NCI-H2107 treated with DMSO at 0.1 percent for 48 hours (cell line): ENCODE results near the gene TRABD2A.

Source experiments
- DNase-seq: peaks from one replicate; lab custom pipeline; 2025; ENCODE audit not compliant: unreplicated experiment; lab: John Stamatoyannopoulos, UW

TRABD2A gene

GRCh38 chr2:84856787-84857186 is 24.1 kb downstream of the TRABD2A start:
- DNase-seq = no peak

GRCh38 chr2:84855731-84856130 is 25.2 kb downstream of the TRABD2A start:
- DNase-seq = no peak

DNA sequence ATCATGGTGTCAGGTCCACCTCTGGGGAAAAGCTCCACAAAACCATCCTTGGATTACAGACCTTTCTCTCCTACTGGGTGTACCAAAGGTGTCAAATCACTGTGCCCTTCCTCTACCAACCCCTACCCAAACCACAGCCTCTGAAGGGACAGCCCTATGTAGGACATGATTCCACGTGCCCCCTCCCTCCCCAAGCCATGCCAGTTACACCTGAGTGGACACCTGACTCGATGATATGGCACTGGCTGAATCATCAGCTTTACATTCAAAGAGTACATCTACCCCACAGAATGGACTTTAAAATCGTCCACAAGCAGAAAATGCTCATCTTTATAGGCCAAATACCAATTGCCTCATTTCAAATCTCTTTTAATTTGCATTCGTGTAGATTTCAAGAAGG is 26.0 kb downstream of the TRABD2A start:
- DNase-seq = no peak

DNA sequence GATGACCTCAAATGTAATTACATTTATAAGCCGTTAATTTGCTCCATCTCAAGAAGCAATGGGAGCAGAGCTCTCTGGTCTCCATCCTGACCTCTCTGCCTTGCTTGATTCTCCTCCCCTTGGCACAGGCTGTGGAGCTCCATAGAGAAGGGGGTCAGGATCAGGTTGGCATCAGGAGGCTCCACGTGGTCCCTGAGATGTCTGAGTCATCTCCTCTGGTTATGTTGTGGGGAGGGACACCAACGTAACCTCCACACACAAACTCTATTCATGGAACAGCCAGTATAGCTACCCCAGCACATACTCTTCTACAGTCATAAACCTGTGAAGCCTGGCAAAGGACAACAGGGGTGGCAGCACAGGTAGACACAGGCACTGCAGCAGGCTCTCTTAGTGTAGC is 29.0 kb downstream of the TRABD2A start:
- no peak for DNase-seq

DNA sequence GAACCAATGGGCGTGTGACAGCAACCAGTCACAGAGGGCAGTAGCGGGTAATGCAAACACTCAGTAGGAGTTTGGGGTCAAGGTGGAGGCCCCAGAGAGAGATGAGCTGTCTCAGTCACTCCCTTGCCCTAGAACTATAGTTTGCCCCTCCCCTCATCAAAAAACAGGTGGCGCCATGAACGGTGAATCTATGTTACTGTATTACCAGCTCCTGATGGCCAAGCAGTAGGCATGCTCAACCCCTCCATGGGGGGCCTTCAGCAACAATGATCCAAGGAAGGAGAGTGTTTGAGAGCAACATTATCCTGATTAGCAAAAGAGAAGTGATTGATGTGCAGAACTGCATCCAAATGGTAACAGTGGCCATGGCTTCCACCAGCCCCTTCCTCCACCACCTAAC is 30.4 kb downstream of the TRABD2A start:
- no peak for DNase-seq

DNA sequence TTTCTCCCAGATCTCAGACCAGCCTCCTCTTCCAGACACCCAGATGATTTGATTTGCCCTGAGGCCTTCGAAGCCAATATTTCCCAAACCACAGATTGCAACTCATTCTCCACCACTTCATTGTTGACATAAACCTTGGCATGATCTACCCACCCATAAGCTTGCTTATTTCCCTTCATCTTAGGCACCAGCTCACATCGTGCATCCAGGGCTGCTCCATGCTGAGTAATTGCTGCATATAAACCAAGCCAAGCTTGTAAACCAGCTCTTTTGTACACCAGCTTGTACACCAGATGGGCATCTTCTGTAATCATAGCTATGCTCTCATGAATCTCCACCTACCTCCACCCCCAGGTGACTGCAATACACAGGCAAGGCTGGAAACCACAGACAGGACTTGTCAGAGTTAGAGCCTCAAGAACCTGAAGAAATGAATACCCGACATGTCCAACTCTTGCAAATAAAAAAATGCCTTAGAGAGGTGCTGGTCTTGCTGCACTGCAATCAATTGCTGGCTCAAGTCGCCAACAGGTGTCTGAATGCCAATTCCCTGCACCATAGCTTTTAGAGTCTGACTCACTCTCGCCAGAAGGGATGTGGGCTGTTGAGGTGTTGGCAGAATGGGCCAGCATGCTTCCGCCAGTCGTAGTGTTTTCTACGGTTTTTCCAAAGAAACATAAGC is 31.5 kb downstream of the TRABD2A start:
- DNase-seq = no peak

DNA sequence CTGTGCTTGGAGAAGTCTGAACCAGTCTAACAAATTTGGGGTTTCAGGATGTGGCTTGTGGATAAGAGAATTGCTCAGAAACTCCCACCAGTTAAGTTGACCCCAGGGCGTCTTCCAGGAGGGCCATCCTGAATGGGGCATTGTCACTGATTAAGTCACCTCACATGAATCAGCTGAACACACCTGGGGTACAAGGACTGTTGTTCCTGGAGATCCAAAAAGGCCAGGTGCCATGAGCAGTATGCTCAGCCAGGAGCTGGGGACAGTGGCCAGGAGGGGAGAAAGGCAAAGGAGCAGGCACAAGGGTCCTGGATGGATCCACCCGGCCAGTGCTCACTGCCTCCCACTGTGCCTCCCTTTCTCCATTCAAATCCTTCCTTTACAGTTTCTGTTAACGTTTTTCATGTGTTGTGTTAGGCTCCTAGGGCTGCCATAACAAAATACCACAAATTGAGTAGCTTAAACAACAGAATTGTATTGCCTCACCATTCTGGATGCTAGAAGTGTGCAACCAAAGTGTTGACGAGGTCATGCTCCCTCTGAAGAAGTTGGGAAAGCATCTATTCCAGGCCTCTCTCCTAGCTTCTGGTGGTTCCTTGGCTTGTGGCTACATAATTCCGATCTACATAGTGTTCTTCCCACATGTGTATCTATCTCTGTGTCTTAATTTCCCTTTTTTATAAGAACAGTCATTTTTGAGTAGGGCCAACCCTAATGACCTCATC is 33.4 kb downstream of the TRABD2A start:
- no peak for DNase-seq

GRCh38 chr2:84846741-84847142 is 34.1 kb downstream of the TRABD2A start:
- no peak for DNase-seq

GRCh38 chr2:84846041-84846663 is 34.7 kb downstream of the TRABD2A start:
- no peak for DNase-seq

- DNase-seq = no peak
These were observed 36.7 kb downstream of the TRABD2A start for GRCh38 chr2:84844141-84844540.

DNA sequence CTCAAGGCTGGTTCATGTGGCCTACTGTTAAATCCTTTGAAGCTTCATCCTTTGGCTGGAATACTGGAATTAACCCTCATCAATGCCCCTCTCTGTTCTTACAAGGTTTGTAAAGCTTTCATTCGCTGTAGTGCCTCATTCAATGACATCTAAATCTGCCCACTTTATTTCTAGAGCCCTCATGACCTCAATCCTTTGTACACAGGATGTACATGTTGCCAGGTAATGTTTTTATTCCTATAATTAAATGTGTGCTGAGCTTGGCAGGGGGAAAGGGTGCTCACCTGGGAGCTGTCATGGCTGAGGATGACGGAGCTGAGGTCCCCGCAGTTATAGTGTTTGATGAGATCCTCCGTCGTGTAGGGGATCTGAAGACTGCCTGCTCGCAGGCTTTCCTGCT is 39.3 kb downstream of the TRABD2A start:
- DNase-seq = no peak

DNA sequence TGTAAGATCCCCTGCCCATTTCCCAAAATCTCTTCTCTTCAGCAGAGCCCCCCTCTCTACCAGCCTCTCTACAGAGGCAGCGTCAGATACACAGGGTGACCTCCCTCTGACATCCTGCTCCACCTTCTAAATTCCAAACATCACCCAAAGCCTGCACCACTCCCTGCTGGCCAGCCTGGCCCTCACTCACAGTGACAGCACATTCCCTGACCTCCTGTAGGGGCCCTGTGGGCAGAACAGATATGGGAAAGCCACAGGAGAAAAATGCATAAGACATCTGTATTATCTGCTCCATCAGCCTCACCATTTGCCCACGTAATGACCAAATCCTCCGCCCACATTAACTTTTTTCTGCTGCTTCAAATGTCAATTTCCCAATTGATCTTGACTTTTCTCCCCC is 40.6 kb downstream of the TRABD2A start:
- no peak for DNase-seq

DNA sequence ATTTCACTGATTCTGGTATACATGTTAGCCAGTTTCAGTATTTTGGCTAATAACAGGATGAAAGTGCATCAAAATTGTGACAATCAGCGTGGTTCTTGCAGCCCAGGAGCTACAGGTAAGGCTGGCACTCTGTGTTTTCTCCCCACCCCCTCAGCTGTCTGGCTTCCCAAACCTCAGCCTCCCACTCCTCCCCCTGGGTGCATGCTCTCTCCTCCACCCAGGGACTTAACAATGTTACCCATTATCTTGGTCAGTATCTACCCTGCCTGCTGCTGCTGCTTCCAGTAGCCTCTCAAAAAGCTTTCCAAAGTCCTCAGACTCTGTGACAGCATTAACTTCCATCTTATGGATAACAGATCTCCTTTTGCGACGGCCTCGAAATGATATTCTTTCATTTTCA is 41.0 kb downstream of the TRABD2A start:
- DNase-seq = no peak

- no peak for DNase-seq
These were observed 42.3 kb downstream of the TRABD2A start for GRCh38 chr2:84838434-84839145.

DNA sequence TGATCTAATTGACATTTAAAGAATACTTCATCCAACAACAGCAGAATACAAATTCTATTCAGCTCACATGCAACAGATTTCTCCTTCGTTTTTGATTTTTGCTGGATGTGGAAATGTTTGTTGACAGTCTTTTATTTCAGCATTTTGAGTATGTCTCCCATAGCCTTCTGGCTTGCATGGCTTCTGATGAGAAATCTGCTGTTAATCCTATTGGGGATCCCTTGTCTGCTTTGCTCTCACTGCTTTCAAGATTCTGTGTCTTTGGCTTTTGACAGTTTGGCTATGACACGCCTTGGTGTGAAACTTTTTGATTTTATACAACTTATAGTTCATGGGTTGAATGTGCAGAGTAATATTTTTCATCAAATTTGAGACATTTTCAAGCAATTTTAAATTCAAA is 44.7 kb downstream of the TRABD2A start:
- no peak for DNase-seq

- no peak for DNase-seq
These were observed 47.3 kb downstream of the TRABD2A start for GRCh38 chr2:84833481-84834150.

DNA sequence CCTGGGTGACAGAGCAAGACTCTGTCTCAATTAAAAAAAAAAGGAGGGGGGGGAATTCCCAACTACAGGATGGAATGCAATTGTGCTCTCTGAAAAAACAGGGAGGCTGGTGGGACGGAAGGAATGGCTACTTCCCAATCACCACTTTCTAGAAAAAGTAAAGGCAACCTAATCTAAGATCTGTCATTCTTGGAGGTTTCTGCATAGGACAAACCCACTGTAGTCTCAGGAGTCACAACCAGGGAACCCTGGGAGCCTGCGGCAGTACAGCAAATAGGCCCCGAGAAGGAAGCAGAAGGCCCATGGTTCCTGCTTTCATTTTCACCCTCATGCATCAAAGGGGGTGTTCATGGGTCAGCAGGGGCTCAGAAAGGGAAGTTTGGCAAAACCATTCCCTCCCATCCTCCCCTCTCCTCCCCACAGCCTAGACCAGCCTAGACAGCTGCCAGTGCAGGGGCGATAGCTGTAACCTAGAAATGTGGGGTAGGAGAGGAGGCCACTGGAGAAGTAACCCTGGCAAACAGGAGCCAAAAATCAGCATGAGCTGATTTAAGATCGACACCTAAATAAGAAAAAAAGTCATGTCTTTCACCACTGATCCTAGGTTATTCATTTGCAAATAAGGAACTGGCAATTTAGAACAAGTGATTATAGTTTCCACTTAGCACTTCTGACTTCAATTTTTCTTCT is 48.0 kb downstream of the TRABD2A start:
- no peak for DNase-seq

DNA sequence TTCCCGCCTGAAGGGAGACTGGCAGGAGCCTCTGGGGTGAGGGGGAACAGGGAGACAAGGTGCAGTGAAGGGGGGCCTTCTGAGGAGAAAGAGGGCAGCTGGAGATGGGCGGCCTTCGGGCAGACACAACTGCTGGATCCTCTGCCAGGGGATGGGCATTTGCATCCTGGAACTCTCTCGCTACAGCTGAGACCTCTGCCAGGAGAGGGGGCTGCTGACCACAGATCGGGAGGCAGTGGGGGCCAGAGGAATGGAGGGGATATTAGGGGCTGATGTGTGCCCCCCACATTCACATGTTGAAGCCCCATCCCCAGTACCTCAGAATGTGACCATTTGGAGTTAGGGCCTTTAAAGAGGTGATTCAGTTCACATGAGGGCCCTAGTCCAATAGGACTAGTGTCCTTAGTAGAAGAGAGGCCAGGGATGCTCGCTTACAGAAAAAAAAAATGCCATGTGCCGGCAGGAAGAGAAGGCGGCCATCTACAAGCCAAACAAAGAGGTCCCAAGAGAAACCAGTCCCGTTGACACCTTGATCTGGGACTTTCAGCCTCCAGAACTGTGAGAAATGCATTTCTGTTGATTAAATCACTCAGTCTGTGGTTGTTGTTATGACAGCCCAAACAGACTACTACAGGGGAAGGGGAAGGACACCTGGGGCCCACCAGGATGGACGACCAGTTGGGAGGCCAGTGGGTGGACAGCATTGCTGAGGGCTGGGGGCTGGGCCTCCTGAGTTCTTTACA is 50.0 kb downstream of the TRABD2A start:
- DNase-seq = no peak

GRCh38 chr2:84830095-84830494 is 50.8 kb downstream of the TRABD2A start:
- no peak for DNase-seq

- DNase-seq = no peak
These were observed 51.2 kb downstream of the TRABD2A start for GRCh38 chr2:84829693-84830092.
